ENCODE measurements around the gene AANAT.

AANAT gene

GRCh38 chr17:76462556-76463290 lies 4.7 kb upstream of the AANAT start:
- no peak overlapping the region for H3K4me3 ChIP-seq (ENCODE audit: low read depth, low read length)
- DNase-seq (ENCODE audit: low read depth), result no peak

GRCh38 chr17:76466775-76467130 lies 650 bp upstream of the AANAT start:
- no peak for DNase-seq (ENCODE audit: low read depth)

GRCh38 chr17:76467809-76468633 lies 618 bp downstream of the AANAT start:
- DNase-seq (ENCODE audit: low read depth), result no peak
- no peak overlapping the region for H3K4me3 ChIP-seq (ENCODE audit: low read depth, low read length)

More at GRCh38 chr17:76466775-76467130, 650 bp upstream of the AANAT start:
- H3K4me3 ChIP-seq (ENCODE audit: low read depth, low read length), result no peak overlapping the region

- no peak for DNase-seq (ENCODE audit: low read depth)
- no peak overlapping the region for H3K4me3 ChIP-seq (ENCODE audit: low read depth, low read length)
Observed at GRCh38 chr17:76468634-76469010, 1.2 kb downstream of the AANAT start.

GRCh38 chr17:76469076-76469990 lies 1.9 kb downstream of the AANAT start:
- DNase-seq (ENCODE audit: low read depth), result no peak

GRCh38 chr17:76469991-76470739 lies 2.8 kb downstream of the AANAT start:
- no peak overlapping the region for H3K4me3 ChIP-seq (ENCODE audit: low read depth, low read length)

More at GRCh38 chr17:76469076-76469990, 1.9 kb downstream of the AANAT start:
- no peak overlapping the region for H3K4me3 ChIP-seq (ENCODE audit: low read depth, low read length)

GRCh38 chr17:76471498-76472257 lies 4.3 kb downstream of the AANAT start:
- no peak for DNase-seq (ENCODE audit: low read depth)
- H3K4me3 ChIP-seq (ENCODE audit: low read depth, low read length), result no peak overlapping the region

More at GRCh38 chr17:76469991-76470739, 2.8 kb downstream of the AANAT start:
- no peak for DNase-seq (ENCODE audit: low read depth)

GRCh38 chr17:76472258-76472645 lies 4.8 kb downstream of the AANAT start:
- H3K4me3 ChIP-seq (ENCODE audit: low read depth, low read length), result no peak overlapping the region
- no peak for DNase-seq (ENCODE audit: low read depth)

- DNase-seq (ENCODE audit: low read depth), result no peak
- H3K4me3 ChIP-seq (ENCODE audit: low read depth, low read length), result no peak overlapping the region
Observed at GRCh38 chr17:76472726-76473125, 5.3 kb downstream of the AANAT start.

- H3K4me3 ChIP-seq (ENCODE audit: low read depth, low read length), result no peak overlapping the region
- no peak for DNase-seq (ENCODE audit: low read depth)
Observed at GRCh38 chr17:76473541-76473985, 6.2 kb downstream of the AANAT start.

- DNase-seq (ENCODE audit: low read depth), result no peak
- no peak overlapping the region for H3K4me3 ChIP-seq (ENCODE audit: low read depth, low read length)
Observed at GRCh38 chr17:76474238-76474637, 6.8 kb downstream of the AANAT start.

GRCh38 chr17:76474894-76475293 lies 7.5 kb downstream of the AANAT start:
- no peak overlapping the region for H3K4me3 ChIP-seq (ENCODE audit: low read depth, low read length)
- no peak for DNase-seq (ENCODE audit: low read depth)

GRCh38 chr17:76475302-76475701 lies 7.9 kb downstream of the AANAT start:
- H3K4me3 ChIP-seq (ENCODE audit: low read depth, low read length), result no peak overlapping the region
- no peak for DNase-seq (ENCODE audit: low read depth)

- no peak for DNase-seq (ENCODE audit: low read depth)
- H3K4me3 ChIP-seq (ENCODE audit: low read depth, low read length), result no peak overlapping the region
Observed at GRCh38 chr17:76476736-76477135, 9.3 kb downstream of the AANAT start.

GRCh38 chr17:76477576-76477975 lies 10.2 kb downstream of the AANAT start:
- no peak overlapping the region for H3K4me3 ChIP-seq (ENCODE audit: low read depth, low read length)
- DNase-seq (ENCODE audit: low read depth), result no peak

GRCh38 chr17:76478097-76478496 lies 10.7 kb downstream of the AANAT start:
- no peak overlapping the region for H3K4me3 ChIP-seq (ENCODE audit: low read depth, low read length)
- DNase-seq (ENCODE audit: low read depth), result no peak

- DNase-seq (ENCODE audit: low read depth), result no peak
- H3K4me3 ChIP-seq (ENCODE audit: low read depth, low read length), result no peak overlapping the region
Observed at GRCh38 chr17:76478730-76479514, 11.5 kb downstream of the AANAT start.
